HEK293 (cell line): ENCODE measurements around the gene TFR2.

Experiments used
- CTCF ChIP-seq: fragments of 450-650 bp; formaldehyde crosslinking; IDR thresholded peaks from 2 replicates; pipeline ENCODE4 v1.5.1; 2016; ENCODE audit warnings: missing biosample characterization, missing genetic modification characterization
- TF ChIP-seq, protein P1 (sequence below): fragments of 450-650 bp; formaldehyde crosslinking; IDR thresholded peaks from 2 replicates; pipeline ENCODE4 v1.5.1; 2016; ENCODE audit warnings: missing biosample characterization, missing genetic modification characterization
- TF ChIP-seq, protein P2 (sequence below): fragments of 450-650 bp; IDR thresholded peaks from 2 replicates; pipeline ENCODE4 v1.5.1; 2018; ENCODE audit warnings: missing biosample characterization, missing genetic modification characterization

- TF ChIP-seq, protein P1, sequence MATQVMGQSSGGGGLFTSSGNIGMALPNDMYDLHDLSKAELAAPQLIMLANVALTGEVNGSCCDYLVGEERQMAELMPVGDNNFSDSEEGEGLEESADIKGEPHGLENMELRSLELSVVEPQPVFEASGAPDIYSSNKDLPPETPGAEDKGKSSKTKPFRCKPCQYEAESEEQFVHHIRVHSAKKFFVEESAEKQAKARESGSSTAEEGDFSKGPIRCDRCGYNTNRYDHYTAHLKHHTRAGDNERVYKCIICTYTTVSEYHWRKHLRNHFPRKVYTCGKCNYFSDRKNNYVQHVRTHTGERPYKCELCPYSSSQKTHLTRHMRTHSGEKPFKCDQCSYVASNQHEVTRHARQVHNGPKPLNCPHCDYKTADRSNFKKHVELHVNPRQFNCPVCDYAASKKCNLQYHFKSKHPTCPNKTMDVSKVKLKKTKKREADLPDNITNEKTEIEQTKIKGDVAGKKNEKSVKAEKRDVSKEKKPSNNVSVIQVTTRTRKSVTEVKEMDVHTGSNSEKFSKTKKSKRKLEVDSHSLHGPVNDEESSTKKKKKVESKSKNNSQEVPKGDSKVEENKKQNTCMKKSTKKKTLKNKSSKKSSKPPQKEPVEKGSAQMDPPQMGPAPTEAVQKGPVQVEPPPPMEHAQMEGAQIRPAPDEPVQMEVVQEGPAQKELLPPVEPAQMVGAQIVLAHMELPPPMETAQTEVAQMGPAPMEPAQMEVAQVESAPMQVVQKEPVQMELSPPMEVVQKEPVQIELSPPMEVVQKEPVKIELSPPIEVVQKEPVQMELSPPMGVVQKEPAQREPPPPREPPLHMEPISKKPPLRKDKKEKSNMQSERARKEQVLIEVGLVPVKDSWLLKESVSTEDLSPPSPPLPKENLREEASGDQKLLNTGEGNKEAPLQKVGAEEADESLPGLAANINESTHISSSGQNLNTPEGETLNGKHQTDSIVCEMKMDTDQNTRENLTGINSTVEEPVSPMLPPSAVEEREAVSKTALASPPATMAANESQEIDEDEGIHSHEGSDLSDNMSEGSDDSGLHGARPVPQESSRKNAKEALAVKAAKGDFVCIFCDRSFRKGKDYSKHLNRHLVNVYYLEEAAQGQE (tag by site-specific recombination), result no peak
- TF ChIP-seq CTCF (tag by site-specific recombination), result 0 out of 2 replicates have a peak, but pooled peaks have one; percentile 31
- TF ChIP-seq, protein P2, sequence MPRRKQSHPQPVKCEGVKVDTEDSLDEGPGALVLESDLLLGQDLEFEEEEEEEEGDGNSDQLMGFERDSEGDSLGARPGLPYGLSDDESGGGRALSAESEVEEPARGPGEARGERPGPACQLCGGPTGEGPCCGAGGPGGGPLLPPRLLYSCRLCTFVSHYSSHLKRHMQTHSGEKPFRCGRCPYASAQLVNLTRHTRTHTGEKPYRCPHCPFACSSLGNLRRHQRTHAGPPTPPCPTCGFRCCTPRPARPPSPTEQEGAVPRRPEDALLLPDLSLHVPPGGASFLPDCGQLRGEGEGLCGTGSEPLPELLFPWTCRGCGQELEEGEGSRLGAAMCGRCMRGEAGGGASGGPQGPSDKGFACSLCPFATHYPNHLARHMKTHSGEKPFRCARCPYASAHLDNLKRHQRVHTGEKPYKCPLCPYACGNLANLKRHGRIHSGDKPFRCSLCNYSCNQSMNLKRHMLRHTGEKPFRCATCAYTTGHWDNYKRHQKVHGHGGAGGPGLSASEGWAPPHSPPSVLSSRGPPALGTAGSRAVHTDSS (tag by site-specific recombination), result no peak
These were observed 48.1 kb upstream of the TFR2 start for GRCh38 chr7:100689230-100690135.
